ENCODE measurements around the gene WNK4. TPM values are rescaled to one million over a fixed set of nuclear protein-coding genes. Genes with fewer than 3 reads are reported as not detected.
"Not testable (repeated sequence)": the region's sequence is repeated elsewhere in the genome, so short reads cannot be mapped to it uniquely, and the experiment has no call there.

Gene WNK4
- total RNA-seq, 1 donor from 2014 or later: 2.4 TPM

GRCh38 chr17:42769964-42770363 lies 10.4 kb upstream of the WNK4 start:
- not testable (repeated sequence) for DNase-seq (ENCODE audit: low read depth in 2 of 2)

GRCh38 chr17:42772945-42773289 lies 7.5 kb upstream of the WNK4 start:
- DNase-seq (ENCODE audit: low read depth in 2 of 2): no peak

GRCh38 chr17:42773290-42774035 lies 6.9 kb upstream of the WNK4 start, which contains the start of gene VPS25:
Gene VPS25 (plus strand): TSS chr17:42773449. CDS start chr17:42773476, 27 bp downstream.
- DNase-seq (ENCODE audit: low read depth in 2 of 2): peak; percentile 52 to 64

- DNase-seq (ENCODE audit: low read depth in 2 of 2): peak; percentile 48 to 62
Measured at GRCh38 chr17:42774066-42774745, 6.2 kb upstream of the WNK4 start.

GRCh38 chr17:42775534-42776098 lies 4.8 kb upstream of the WNK4 start:
- DNase-seq (ENCODE audit: low read depth in 2 of 2): peak in 1 of 2 donors; percentile 74

- DNase-seq (ENCODE audit: low read depth in 2 of 2): no peak
Measured at GRCh38 chr17:42778570-42778969, 1.8 kb upstream of the WNK4 start.

- DNase-seq (ENCODE audit: low read depth in 2 of 2): no peak
Measured at GRCh38 chr17:42779304-42779935, 990 bp upstream of the WNK4 start.

- DNase-seq (ENCODE audit: low read depth in 2 of 2): no peak
Measured at GRCh38 chr17:42780851-42781638, 635 bp downstream of the WNK4 start.

- DNase-seq (ENCODE audit: low read depth in 2 of 2): peak in 1 of 2 donors; percentile 7
Measured at GRCh38 chr17:42781639-42782165, 1.3 kb downstream of the WNK4 start.

- DNase-seq (ENCODE audit: low read depth in 2 of 2): peak in 1 of 2 donors; percentile 9
Measured at GRCh38 chr17:42782166-42783061, 2.0 kb downstream of the WNK4 start.

GRCh38 chr17:42783062-42783790 lies 2.8 kb downstream of the WNK4 start:
- peak in 1 of 2 donors; percentile 73 for DNase-seq (ENCODE audit: low read depth in 2 of 2)

GRCh38 chr17:42783791-42784138 lies 3.4 kb downstream of the WNK4 start:
- no peak for DNase-seq (ENCODE audit: low read depth in 2 of 2)

- DNase-seq (ENCODE audit: low read depth in 2 of 2): peak in 1 of 2 donors; percentile 43
Measured at GRCh38 chr17:42784409-42784808, 4.0 kb downstream of the WNK4 start.

- DNase-seq (ENCODE audit: low read depth in 2 of 2): no peak
Measured at GRCh38 chr17:42784811-42785592, 4.6 kb downstream of the WNK4 start.

- no peak for DNase-seq (ENCODE audit: low read depth in 2 of 2)
Measured at GRCh38 chr17:42787266-42787665, 6.9 kb downstream of the WNK4 start.

GRCh38 chr17:42791948-42792347 lies 11.5 kb downstream of the WNK4 start:
- DNase-seq (ENCODE audit: low read depth in 2 of 2): no peak

- DNase-seq (ENCODE audit: low read depth in 2 of 2): no peak
Measured at GRCh38 chr17:42792545-42792944, 12.1 kb downstream of the WNK4 start.

- no peak for DNase-seq (ENCODE audit: low read depth in 2 of 2)
Measured at GRCh38 chr17:42795061-42795460, 14.7 kb downstream of the WNK4 start.

GRCh38 chr17:42795465-42795864 lies 15.1 kb downstream of the WNK4 start:
- DNase-seq (ENCODE audit: low read depth in 2 of 2): no peak
